GM06990 (cell line): ENCODE results near the gene CSPG4.
"Not testable (repeated sequence)": the region's sequence is repeated elsewhere in the genome, so short reads cannot be mapped to it uniquely, and the experiment has no call there.

Source experiments
- DNase-seq: peaks from one replicate; pipeline ENCODE4 v3.0.0-alpha.2; 2011; ENCODE audit not compliant: insufficient read length; ENCODE audit errors: extremely low read depth
- H3K27me3 ChIP-seq: replicated peaks from 2 replicates; pipeline ENCODE4 v1.6.0; 2011; ENCODE audit warnings: low read length; ENCODE audit not compliant: control insufficient read depth, insufficient read depth
- H3K36me3 ChIP-seq: 2 replicates; pipeline ENCODE4 v1.5.1; 2011; ENCODE audit warnings: low read length; ENCODE audit not compliant: control insufficient read depth, insufficient read depth
- H3K4me3 ChIP-seq: replicated peaks from 2 replicates; pipeline ENCODE4 v1.5.1; 2011; ENCODE audit warnings: low read depth, mild to moderate bottlenecking, control low read depth, low read length
- TF ChIP-seq, protein P1 (sequence below): IDR thresholded peaks from 2 replicates; pipeline ENCODE4 v1.5.1; 2011; ENCODE audit warnings: low read length, control low read depth, mild to moderate bottlenecking, inconsistent platforms; ENCODE audit not compliant: insufficient read depth, poor library complexity, severe bottlenecking

Gene CSPG4, protein sequence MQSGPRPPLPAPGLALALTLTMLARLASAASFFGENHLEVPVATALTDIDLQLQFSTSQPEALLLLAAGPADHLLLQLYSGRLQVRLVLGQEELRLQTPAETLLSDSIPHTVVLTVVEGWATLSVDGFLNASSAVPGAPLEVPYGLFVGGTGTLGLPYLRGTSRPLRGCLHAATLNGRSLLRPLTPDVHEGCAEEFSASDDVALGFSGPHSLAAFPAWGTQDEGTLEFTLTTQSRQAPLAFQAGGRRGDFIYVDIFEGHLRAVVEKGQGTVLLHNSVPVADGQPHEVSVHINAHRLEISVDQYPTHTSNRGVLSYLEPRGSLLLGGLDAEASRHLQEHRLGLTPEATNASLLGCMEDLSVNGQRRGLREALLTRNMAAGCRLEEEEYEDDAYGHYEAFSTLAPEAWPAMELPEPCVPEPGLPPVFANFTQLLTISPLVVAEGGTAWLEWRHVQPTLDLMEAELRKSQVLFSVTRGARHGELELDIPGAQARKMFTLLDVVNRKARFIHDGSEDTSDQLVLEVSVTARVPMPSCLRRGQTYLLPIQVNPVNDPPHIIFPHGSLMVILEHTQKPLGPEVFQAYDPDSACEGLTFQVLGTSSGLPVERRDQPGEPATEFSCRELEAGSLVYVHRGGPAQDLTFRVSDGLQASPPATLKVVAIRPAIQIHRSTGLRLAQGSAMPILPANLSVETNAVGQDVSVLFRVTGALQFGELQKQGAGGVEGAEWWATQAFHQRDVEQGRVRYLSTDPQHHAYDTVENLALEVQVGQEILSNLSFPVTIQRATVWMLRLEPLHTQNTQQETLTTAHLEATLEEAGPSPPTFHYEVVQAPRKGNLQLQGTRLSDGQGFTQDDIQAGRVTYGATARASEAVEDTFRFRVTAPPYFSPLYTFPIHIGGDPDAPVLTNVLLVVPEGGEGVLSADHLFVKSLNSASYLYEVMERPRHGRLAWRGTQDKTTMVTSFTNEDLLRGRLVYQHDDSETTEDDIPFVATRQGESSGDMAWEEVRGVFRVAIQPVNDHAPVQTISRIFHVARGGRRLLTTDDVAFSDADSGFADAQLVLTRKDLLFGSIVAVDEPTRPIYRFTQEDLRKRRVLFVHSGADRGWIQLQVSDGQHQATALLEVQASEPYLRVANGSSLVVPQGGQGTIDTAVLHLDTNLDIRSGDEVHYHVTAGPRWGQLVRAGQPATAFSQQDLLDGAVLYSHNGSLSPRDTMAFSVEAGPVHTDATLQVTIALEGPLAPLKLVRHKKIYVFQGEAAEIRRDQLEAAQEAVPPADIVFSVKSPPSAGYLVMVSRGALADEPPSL (N-terminal part only)

DNA sequence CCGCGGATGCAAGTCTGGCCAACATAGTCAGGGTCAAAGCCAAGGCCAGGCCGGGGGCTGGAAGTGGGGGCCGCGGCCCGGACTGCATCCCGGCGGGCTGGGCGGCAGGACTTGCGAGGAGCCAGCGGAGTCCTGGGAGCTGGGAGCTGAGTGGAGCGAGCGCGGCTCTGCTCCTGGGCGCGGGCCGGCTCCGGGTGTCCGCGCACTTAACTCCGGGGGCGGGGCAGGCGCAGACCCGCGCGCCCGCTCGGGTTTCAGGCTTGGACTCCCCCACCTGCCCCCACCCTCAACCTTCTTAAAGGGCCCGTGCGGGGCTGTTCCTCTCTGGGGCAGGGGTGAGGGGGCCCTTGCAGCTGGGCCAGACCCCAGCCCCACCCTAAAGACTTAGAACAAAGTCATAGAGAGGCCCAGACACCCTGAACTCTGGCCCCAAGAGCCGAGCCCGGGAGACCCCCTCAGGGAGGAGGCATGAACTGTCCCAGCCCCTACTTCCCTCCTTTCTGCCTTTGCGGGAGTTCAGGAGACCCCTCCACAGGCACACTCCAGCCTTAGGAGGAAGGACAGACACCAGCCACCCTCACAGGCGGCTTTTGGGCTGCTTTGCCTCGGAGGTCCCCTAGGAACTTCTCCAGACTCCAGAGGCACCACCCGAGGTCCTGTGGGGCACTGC lies at the start of gene CSPG4:
TSS of gene CSPG4 (minus strand) at position 181 of the 670 bp plus-strand sequence. CDS start at position 88, 93 bp downstream.
- no peak for DNase-seq
- Histone ChIP-seq H3K27me3 (no peaks in the 10 kb centered on the region; the same call in none of the 2 replicates), H3K36me3 (no peaks in the 10 kb centered on the region), H3K4me3 (no peak within 1 kb of the TSS)
- TF ChIP-seq, protein P1, sequence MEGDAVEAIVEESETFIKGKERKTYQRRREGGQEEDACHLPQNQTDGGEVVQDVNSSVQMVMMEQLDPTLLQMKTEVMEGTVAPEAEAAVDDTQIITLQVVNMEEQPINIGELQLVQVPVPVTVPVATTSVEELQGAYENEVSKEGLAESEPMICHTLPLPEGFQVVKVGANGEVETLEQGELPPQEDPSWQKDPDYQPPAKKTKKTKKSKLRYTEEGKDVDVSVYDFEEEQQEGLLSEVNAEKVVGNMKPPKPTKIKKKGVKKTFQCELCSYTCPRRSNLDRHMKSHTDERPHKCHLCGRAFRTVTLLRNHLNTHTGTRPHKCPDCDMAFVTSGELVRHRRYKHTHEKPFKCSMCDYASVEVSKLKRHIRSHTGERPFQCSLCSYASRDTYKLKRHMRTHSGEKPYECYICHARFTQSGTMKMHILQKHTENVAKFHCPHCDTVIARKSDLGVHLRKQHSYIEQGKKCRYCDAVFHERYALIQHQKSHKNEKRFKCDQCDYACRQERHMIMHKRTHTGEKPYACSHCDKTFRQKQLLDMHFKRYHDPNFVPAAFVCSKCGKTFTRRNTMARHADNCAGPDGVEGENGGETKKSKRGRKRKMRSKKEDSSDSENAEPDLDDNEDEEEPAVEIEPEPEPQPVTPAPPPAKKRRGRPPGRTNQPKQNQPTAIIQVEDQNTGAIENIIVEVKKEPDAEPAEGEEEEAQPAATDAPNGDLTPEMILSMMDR = no peak

DNA sequence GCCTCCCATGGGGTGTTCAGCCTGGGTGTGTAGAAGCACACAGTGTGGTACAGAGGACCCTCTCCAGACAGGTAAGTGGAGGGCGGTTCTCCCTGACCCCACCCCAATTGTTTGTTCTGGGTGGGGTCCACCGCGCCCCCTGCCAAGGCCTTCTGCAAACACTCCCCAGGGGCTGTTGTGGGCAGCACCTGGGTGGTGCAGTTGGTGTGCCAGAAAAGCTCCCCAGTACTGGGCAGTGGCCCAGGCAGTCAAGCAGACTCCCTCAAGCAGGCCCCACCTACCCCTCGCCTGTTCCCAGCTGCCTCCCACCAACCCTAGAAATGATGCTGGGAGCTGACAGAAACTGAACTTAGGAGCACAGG lies 49.7 kb upstream of the CSPG4 start:
- not testable (repeated sequence) for H3K36me3 ChIP-seq, DNase-seq, H3K27me3 ChIP-seq, H3K4me3 ChIP-seq

DNA sequence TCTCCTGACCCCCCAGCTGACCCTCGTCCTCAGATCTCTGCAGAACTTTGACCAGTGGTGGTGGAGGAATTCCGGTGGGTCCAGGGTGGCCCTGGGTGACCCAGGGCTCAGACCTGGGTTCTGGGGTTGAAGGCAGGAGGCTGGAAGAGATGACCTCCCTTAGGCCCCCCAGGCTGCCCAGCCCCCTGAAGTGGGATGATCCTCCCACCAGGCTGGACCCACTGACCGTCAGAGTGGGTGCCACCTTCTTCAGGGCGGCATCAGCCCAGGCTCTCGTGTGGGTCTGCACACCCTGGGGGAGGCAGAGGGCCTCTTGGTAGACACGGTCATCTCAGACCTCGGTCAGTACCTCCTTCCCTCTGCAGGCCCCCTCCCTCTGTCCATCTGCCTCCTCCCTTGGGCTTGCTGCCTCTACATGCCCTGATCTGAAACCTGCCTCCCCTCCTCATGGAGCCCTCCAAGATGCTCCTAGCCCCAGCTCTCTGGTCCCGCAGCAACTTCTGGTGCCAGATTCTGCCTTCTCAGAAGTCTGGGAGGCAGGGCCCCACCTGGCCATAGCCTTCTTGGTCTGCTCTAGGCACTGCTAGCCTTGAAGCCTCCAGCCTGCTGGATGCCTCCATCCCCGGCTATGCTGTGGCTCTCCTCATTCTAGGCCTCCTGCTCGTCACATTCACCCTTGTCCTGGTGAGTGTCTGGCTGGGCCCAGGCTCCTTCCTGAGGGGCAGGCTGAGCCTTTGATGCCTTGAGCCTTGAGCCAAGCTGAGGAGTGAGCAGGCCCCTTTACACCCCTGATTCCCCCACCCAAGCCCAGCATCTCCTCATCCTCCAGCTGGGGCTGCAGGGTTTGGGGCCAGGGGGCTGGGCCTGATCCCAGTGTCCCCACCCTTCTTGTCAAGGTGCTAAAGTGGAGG lies 49.1 kb upstream of the CSPG4 start:
- H3K27me3 ChIP-seq = no peaks in the 10 kb centered on the region
- TF ChIP-seq, protein P1 = no peak
- no peak overlapping the region for H3K4me3 ChIP-seq
- no peak for DNase-seq
- H3K36me3 ChIP-seq = no peaks in the 10 kb centered on the region

DNA sequence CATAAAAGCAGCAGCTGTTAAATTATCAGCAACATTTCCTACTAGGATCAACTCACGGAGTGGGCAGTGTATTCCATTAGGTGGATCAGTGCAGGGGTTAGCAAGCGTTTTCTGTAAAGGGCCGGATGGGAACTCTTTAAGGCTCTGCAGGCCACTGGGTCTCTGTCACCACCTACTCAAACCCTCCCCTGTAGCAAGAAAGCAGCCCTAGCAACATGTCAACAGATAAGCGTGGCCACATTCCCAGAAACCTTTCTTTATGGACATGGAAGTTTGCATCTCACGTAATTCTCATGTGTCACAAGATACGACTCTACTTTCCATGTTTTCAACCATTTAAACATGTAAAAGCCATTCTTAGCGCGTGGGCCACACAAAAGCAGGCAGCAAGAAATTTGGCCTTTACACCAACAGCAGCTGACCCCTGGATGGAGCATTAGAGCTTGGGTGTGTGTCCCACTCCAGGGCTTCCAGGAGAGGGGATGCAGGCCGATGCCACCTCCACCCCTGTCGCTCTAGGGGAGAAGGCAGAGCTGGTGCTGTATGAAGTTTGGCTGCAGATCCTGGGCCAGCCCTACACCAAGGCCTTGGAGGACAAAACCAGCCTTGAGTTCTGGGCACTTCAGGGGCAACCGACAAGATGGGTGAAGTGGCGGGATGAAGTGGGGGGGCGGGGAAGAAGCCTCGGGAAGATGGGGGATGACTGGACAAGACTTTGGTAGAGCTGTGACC lies 48.2 kb upstream of the CSPG4 start:
- TF ChIP-seq, protein P1 = no peak
- no peak for DNase-seq

DNA sequence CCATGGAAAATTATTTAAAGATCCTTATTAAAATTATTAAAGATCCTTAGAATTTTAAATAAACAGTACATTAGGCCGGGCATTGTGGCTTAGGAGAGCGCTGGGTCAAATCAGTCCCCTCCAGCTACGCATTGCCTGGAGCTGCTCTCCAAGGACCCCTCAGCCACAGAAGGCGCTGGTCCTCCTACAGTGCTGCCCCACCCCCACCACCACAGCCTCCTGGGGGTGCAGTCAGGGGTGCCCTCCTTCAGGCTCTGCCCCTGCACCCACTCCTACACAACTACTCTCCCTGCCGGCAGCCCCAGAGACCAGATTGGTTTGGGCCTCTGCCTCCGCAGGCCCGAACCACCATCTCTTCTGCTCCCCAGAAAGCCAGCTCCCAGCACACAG lies 47.5 kb upstream of the CSPG4 start:
- not testable (repeated sequence) for H3K27me3 ChIP-seq, DNase-seq, H3K4me3 ChIP-seq, H3K36me3 ChIP-seq

More for the DNA sequence above, 48.2 kb upstream of the CSPG4 start:
- no peaks in the 10 kb centered on the region for H3K27me3 ChIP-seq
- H3K36me3 ChIP-seq = no peaks in the 10 kb centered on the region
- H3K4me3 ChIP-seq = no peak overlapping the region
